IMR-90 (cell line): ENCODE measurements around the gene HDAC7. TPM values are rescaled to one million over a fixed set of nuclear protein-coding genes. Genes with fewer than 3 reads are reported as not detected.

Experiments
- ATAC-seq: fragments of 200-7000 bp; cut with Tn5 transposase; 2 replicates; pipeline ENCODE4 v1.9.1; 2020; ENCODE audit warnings: low read depth, mild to moderate bottlenecking, moderate library complexity
- BruUV-seq: library from RNA; stranded (reverse); fragments of 400-500 nt; replicated peaks from 2 replicates; lab custom pipeline; 2021; lab: Mats Ljungman, UMichigan
- CTCF ChIA-PET: fragments of 300-600 bp; formaldehyde crosslinking; extraction: SDS; loops from one replicate; lab custom pipeline; 2021; ENCODE audit warnings: antibody characterized with exemption; lab: Yijun Ruan, JAX
- POLR2A ChIA-PET: fragments of 300-600 bp; sonication (Branson Sonifier 250); formaldehyde crosslinking; loops from one replicate; lab custom pipeline; 2022; ENCODE audit warnings: antibody characterized with exemption; ENCODE audit not compliant: unreplicated experiment; lab: Charles Lee
- DNase-seq: peaks from one replicate; pipeline ENCODE4 v3.0.0; 2013
- H2AFZ ChIP-seq: replicated peaks from 2 replicates; pipeline ENCODE3; 2013; ENCODE audit warnings: low read length, mild to moderate bottlenecking; ENCODE audit not compliant: poor library complexity
- H2AK5ac ChIP-seq: 2 replicates; pipeline ENCODE4 v1.6.1; 2013; ENCODE audit warnings: low read depth, low read length, inconsistent platforms
- H2AK9ac ChIP-seq: replicated peaks from 2 replicates; pipeline ENCODE3; 2013; ENCODE audit warnings: mild to moderate bottlenecking, low read depth, low read length, moderate library complexity; ENCODE audit not compliant: poor library complexity
- H2BK120ac ChIP-seq: 2 replicates; pipeline ENCODE4 v1.6.1; 2013; ENCODE audit warnings: low read depth, low read length, inconsistent platforms
- H2BK15ac ChIP-seq: 3 replicates; pipeline ENCODE4 v1.6.1; 2013; ENCODE audit warnings: low read depth, low read length, inconsistent platforms
- H2BK20ac ChIP-seq: 2 replicates; pipeline ENCODE4 v1.6.1; 2013; ENCODE audit warnings: low read depth, mild to moderate bottlenecking, inconsistent platforms, low read length, moderate library complexity
- H2BK5ac ChIP-seq: 2 replicates; pipeline ENCODE4 v1.6.1; 2013; ENCODE audit warnings: mild to moderate bottlenecking, low read depth, low read length, inconsistent platforms; ENCODE audit not compliant: poor library complexity, severe bottlenecking
- H3K14ac ChIP-seq: replicated peaks from 2 replicates; pipeline ENCODE4 v1.6.1; 2013; ENCODE audit warnings: low read depth, low read length, inconsistent platforms
- H3K18ac ChIP-seq: 2 replicates; pipeline ENCODE4 v1.6.1; 2013; ENCODE audit warnings: low read depth, low read length, control low read depth
- H3K23ac ChIP-seq: 2 replicates; pipeline ENCODE4 v1.6.1; 2013; ENCODE audit warnings: low read depth, low read length, inconsistent platforms
- H3K27ac ChIP-seq: 2 replicates; pipeline ENCODE4 v1.5.1; 2013; ENCODE audit warnings: mild to moderate bottlenecking, control low read depth, low read length; ENCODE audit not compliant: insufficient read depth
- H3K27me3 ChIP-seq: 2 replicates; pipeline ENCODE4 v1.6.1; 2013; ENCODE audit warnings: low read length; ENCODE audit not compliant: control insufficient read depth, insufficient read depth
- H3K36me3 ChIP-seq: 2 replicates; pipeline ENCODE4 v1.6.1; 2013; ENCODE audit warnings: low read length, mixed read lengths; ENCODE audit not compliant: control insufficient read depth, insufficient read depth
- H3K4ac ChIP-seq: 2 replicates; pipeline ENCODE4 v1.6.1; 2013; ENCODE audit warnings: low read depth, low read length, inconsistent platforms
- H3K4me1 ChIP-seq: 2 replicates; pipeline ENCODE4 v1.6.1; 2013; ENCODE audit warnings: low read length, mixed read lengths; ENCODE audit not compliant: control insufficient read depth, insufficient read depth
- H3K4me2 ChIP-seq: 2 replicates; pipeline ENCODE4 v1.6.1; 2013; ENCODE audit warnings: low read depth, mild to moderate bottlenecking, control low read depth, low read length, moderate library complexity
- H3K4me3 ChIP-seq: 2 replicates; pipeline ENCODE4 v1.5.1; 2013; ENCODE audit warnings: low read depth, mild to moderate bottlenecking, control low read depth, low read length, moderate library complexity; ENCODE audit not compliant: insufficient read depth
- H3K56ac ChIP-seq: 2 replicates; pipeline ENCODE4 v1.6.1; 2013; ENCODE audit warnings: low read length, inconsistent platforms; ENCODE audit not compliant: insufficient read depth; ENCODE audit errors: extremely low read depth
- H3K79me1 ChIP-seq, 2 experiments: 2 replicates each; pipeline ENCODE4 v1.6.1; 2013; ENCODE audit warnings: low read length in 2 of 2, inconsistent platforms in 1 of 2, low read depth in 1 of 2
- H3K9ac ChIP-seq: 2 replicates; pipeline ENCODE4 v1.6.1; 2013; ENCODE audit warnings: low read depth, low read length, control low read depth
- H3K9me1 ChIP-seq: 2 replicates; pipeline ENCODE4 v1.6.1; 2013; ENCODE audit warnings: low read length, inconsistent platforms; ENCODE audit not compliant: insufficient read depth
- H3K9me3 ChIP-seq: 2 replicates; pipeline ENCODE4 v1.6.1; 2013; ENCODE audit warnings: low read length; ENCODE audit not compliant: control insufficient read depth, insufficient read depth
- H4K20me1 ChIP-seq: 2 replicates; pipeline ENCODE4 v1.6.1; 2013; ENCODE audit warnings: low read length, inconsistent platforms; ENCODE audit not compliant: insufficient read depth
- H4K5ac ChIP-seq: 2 replicates; pipeline ENCODE4 v1.6.1; 2013; ENCODE audit warnings: mild to moderate bottlenecking, low read depth, low read length, control low read depth
- H4K8ac ChIP-seq, 2 experiments: 2 replicates each; pipeline ENCODE4 v1.6.1; 2013; ENCODE audit warnings: low read depth in 2 of 2, low read length in 2 of 2, control low read depth in 1 of 2, inconsistent platforms in 1 of 2
- H4K91ac ChIP-seq: 2 replicates; pipeline ENCODE4 v1.6.1; 2013; ENCODE audit warnings: low read depth, low read length, inconsistent platforms; ENCODE audit not compliant: insufficient read depth
- CEBPB ChIP-seq: IDR thresholded peaks from 2 replicates; pipeline ENCODE4 v1.6.1; 2012; ENCODE audit warnings: low read depth, low read length, improper control_type of control experiment
- FOS ChIP-seq: fragments of 150-350 bp; IDR thresholded peaks from 2 replicates; pipeline ENCODE4 v1.6.1; 2016; ENCODE audit warnings: low read depth, low read length
- MAZ ChIP-seq: IDR thresholded peaks from 2 replicates; pipeline ENCODE4 v1.6.1; 2012; ENCODE audit warnings: low read depth, mild to moderate bottlenecking, low read length, improper control_type of control experiment, moderate library complexity, borderline replicate concordance
- POLR2A ChIP-seq: IDR thresholded peaks from 2 replicates; pipeline ENCODE4 v1.6.1; 2012; ENCODE audit warnings: mild to moderate bottlenecking, low read depth, low read length
- SMC3 ChIP-seq: fragments of 150-350 bp; IDR thresholded peaks from 2 replicates; pipeline ENCODE4 v1.6.1; 2016; ENCODE audit warnings: low read depth, mild to moderate bottlenecking, antibody characterized with exemption, low read length, moderate library complexity
- WGBS, 2 experiments: methylation state at CpG; one replicate each; pipeline versions ENCODE4 v1.1.5 to v1.1.7; 2013; ENCODE audit warnings: missing lambda C conversion rate in 2 of 2; ENCODE audit not compliant: insufficient read length in 1 of 2; ENCODE audit errors: extremely low coverage in 2 of 2; 5-methylcytosine and 5-hydroxymethylcytosine counted together
- dilution Hi-C: fragments of 300-500 bp; cut with HindIII; formaldehyde crosslinking; loops from one replicate; pipeline ENCODE4 v1.14.3; 2018; ENCODE audit warnings: low sequenced_read_pairs; ENCODE audit not compliant: unreplicated experiment
- in situ Hi-C: fragments of 300-500 bp; cut with MboI; formaldehyde crosslinking; loops from 3 replicates; pipeline ENCODE4 v1.14.3; 2019; ENCODE audit warnings: low sequenced_read_pairs, inconsistent platforms, mixed read lengths
- intact Hi-C: fragments of 100-400 bp; cut with micrococcal nuclease; formaldehyde crosslinking; loops from 2 replicates; pipeline ENCODE4 v1.10.0; 2022
- polyA plus RNA-seq, 3 experiments: library from polyadenylated mRNA; depleted of rRNA; stranded (reverse); fragments of >200 nt; gene quantifications; 2 replicates each; pipeline ENCODE4 v1.2.3, GENCODE V29; 2012; ENCODE audit warnings: low replicate concordance in 1 of 3
- total RNA-seq: library from RNA; depleted of rRNA; stranded (reverse); fragments of >200 nt; gene quantifications from 2 replicates; pipeline ENCODE4 v1.2.3, GENCODE V29; 2012
- TF ChIP-seq, protein P1 (sequence below): conservative IDR thresholded peaks from 2 replicates; pipeline ENCODE4 v1.5.1; 2012; ENCODE audit warnings: mild to moderate bottlenecking, low read depth, low read length, improper control_type of control experiment

HDAC7 gene
- total and polyA plus RNA-seq, 2 of the 4 experiments (the other 2 are of a cell fraction): 10.4 to 64.7 TPM

DNA sequence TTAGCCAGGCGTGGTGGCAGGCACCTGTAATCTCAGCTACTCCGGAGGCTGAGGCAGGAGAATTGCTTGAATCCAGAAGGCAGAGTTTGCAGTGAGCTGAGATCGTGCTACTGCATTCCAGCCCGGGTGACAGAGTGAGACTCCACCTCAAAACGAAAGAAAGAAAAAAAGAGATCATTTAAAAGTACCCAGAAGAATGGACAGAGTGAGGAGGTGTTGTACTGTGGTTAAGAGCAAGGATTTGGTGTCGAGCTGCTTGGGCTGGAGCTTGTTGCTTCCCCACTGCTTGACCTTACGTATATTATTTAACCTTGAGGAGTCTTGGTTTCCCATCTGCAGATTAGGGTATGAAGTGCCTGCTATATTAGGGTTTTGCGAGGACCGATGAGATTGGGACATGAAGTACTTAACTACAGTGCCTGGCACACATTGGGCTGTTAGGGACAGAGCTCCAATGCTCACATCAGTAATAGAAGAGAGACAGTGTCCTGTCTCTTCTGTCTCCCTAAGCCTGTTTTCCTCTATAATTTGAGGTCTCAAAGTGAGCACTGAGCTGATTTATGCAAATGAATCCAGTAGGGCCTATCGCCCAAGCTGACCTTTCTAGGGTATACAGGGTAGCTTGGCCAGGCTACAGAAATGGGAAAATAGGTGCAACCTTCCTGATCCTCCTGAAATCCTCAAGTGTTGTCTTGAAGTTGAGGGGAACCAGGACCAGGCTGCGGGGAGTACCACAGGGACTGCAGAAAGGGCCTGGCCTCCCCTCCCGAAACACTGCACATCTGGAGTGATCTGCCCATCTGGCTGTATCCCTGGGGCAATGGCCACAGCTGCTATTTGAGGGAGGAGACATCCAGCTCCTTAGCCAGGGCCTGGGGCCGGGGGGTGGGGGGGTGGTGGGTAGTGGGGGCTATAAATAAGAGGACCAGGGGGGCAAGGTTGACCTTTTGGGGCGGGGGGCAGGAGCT, 8.6 kb upstream of the HDAC7 start:
- Histone ChIP-seq H3K36me3 (no peaks in the 10 kb centered on the region), H2BK15ac (peak overlapping the region; percentile 76; the same call in 1 of the 3 replicates), H3K56ac (no peak overlapping the region), H3K27me3 (no peaks in the 10 kb centered on the region), H4K91ac (peak overlapping the region; percentile 86), H2BK120ac (peak overlapping the region; percentile 89), H3K14ac (peak overlapping the region; percentile 44), H3K4me2 (no peak overlapping the region), H4K5ac (peak overlapping the region; percentile 98), H2AK9ac (peak overlapping the region; percentile 55), H3K18ac (peak overlapping the region; percentile 45), H3K4me3 (no peak overlapping the region), H3K23ac (peak overlapping the region; percentile 42), H4K8ac (peak overlapping the region; percentile 84 to 95), H3K9me3 (no peaks in the 10 kb centered on the region), H3K9ac (no peak overlapping the region), H2BK20ac (peak overlapping the region; percentile 53; the same call in 1 of the 2 replicates), H3K4ac (peak overlapping the region; percentile 96), H2AK5ac (peak overlapping the region; percentile 96), H3K79me1 (peaks cover 0 to 5% of the 10 kb centered on the region in 2 experiments; a peak in 1 of 4 replicates), H4K20me1 (no peaks in the 10 kb centered on the region), H3K4me1 (peaks cover 14% of the 10 kb centered on the region), H3K27ac (peak overlapping the region; percentile 36; the same call in 1 of the 2 replicates), H3K9me1 (peaks cover 11% of the 10 kb centered on the region), H2BK5ac (peak overlapping the region; percentile 41), H2AFZ (peak overlapping the region; percentile 83)
- WGBS, 2 experiments: 95% methylated on average over 4 of the region's 14 CpGs; no CpG with 5 or more reads in 1 of the 2 experiments
- ATAC-seq: peak; percentile 43
- dilution Hi-C loops: no loop called here
- no TSS peak for BruUV-seq
- POLR2A ChIA-PET: interaction anchor here (0.6 to 1.2 kb wide), 2 partner anchors 9 to 10 kb away, joined by 3 to 4 read pairs; no protein-coding TSS in a partner anchor
- intact Hi-C loops: no loop called here
- in situ Hi-C loops: loop anchor here (5.0 kb wide), 1 partner anchor 41 kb away; no protein-coding TSS in a partner anchor
- no peak for DNase-seq
- TF ChIP-seq POLR2A: no peak
- no peak for TF ChIP-seq SMC3
- TF ChIP-seq, protein P1, sequence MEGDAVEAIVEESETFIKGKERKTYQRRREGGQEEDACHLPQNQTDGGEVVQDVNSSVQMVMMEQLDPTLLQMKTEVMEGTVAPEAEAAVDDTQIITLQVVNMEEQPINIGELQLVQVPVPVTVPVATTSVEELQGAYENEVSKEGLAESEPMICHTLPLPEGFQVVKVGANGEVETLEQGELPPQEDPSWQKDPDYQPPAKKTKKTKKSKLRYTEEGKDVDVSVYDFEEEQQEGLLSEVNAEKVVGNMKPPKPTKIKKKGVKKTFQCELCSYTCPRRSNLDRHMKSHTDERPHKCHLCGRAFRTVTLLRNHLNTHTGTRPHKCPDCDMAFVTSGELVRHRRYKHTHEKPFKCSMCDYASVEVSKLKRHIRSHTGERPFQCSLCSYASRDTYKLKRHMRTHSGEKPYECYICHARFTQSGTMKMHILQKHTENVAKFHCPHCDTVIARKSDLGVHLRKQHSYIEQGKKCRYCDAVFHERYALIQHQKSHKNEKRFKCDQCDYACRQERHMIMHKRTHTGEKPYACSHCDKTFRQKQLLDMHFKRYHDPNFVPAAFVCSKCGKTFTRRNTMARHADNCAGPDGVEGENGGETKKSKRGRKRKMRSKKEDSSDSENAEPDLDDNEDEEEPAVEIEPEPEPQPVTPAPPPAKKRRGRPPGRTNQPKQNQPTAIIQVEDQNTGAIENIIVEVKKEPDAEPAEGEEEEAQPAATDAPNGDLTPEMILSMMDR: no peak
- TF ChIP-seq MAZ: no peak
- TF ChIP-seq CEBPB: no peak
- no peak for TF ChIP-seq FOS
- CTCF ChIA-PET: interaction anchor here (0.7 to 1.3 kb wide), 3 partner anchors 10 to 11 kb away, joined by 3 to 4 read pairs (median 3); no protein-coding TSS in a partner anchor
